HEK293 (cell line): Measurements from ENCODE around the gene VPS13D.
A peak's percentile ranks its signal among the peaks of the same experiment; 100 is the strongest.

Source experiments
- CTCF ChIA-PET: fragments of 350-600 bp; formaldehyde crosslinking; extraction: SDS; loops from one replicate; lab custom pipeline; 2021; ENCODE audit warnings: antibody characterized with exemption; lab: Yijun Ruan, JAX
- POLR2A ChIA-PET: fragments of 300-600 bp; formaldehyde crosslinking; extraction: SDS; loops from one replicate; lab custom pipeline; 2020; ENCODE audit warnings: antibody characterized with exemption, inconsistent platforms; lab: Yijun Ruan, JAX
- H3K27ac ChIP-seq: fragments of 200-500 bp; sonication (Bioruptor generic); 2 replicates; pipeline ENCODE4 v1.5.1; 2014; ENCODE audit warnings: low read depth, low read length, control low read depth, inconsistent platforms; ENCODE audit errors: extremely low read depth
- H3K36me3 ChIP-seq, 2 experiments: fragments of 200-500 bp in 1 of 2; sonication (Bioruptor generic) in 1 of 2; 1 replicate in 1 of 2; 2 replicates in 1 of 2; pipeline ENCODE4 v1.5.1; 2014 to 2017; ENCODE audit warnings: inconsistent platforms in 2 of 2, low read length in 2 of 2; ENCODE audit not compliant: control insufficient read depth in 2 of 2, insufficient read depth in 1 of 2
- H3K4me1 ChIP-seq: fragments of 200-500 bp; sonication (Bioruptor generic); 2 replicates; pipeline ENCODE4 v1.5.1; 2014; ENCODE audit warnings: mild to moderate bottlenecking, low read length, inconsistent platforms; ENCODE audit not compliant: control insufficient read depth, insufficient read depth
- H3K4me3 ChIP-seq: 2 replicates; pipeline ENCODE4 v1.5.1; 2011; ENCODE audit warnings: low read depth, mild to moderate bottlenecking, control low read depth, low read length, moderate library complexity
- H3K9me3 ChIP-seq: fragments of 200-500 bp; sonication (Bioruptor generic); 2 replicates; pipeline ENCODE4 v1.5.1; 2014; ENCODE audit warnings: low read depth, low read length, inconsistent platforms; ENCODE audit not compliant: control insufficient read depth, insufficient read depth
- EGR2 ChIP-seq: fragments of 450-650 bp; formaldehyde crosslinking; IDR thresholded peaks from 2 replicates; pipeline ENCODE4 v1.5.1; 2016; ENCODE audit warnings: low read depth, missing biosample characterization, missing genetic modification characterization
- GLIS2 ChIP-seq: fragments of 450-650 bp; formaldehyde crosslinking; IDR thresholded peaks from 2 replicates; pipeline ENCODE4 v1.5.1; 2016; ENCODE audit warnings: missing biosample characterization, missing genetic modification characterization
- SETDB1 ChIP-seq: IDR thresholded peaks from one replicate; pipeline ENCODE4 v1.6.1; 2017; ENCODE audit warnings: mild to moderate bottlenecking, low read length, moderate library complexity, mixed read lengths; ENCODE audit not compliant: insufficient read length
- SP2 ChIP-seq: fragments of 450-650 bp; formaldehyde crosslinking; IDR thresholded peaks from 2 replicates; pipeline ENCODE4 v1.5.1; 2016; ENCODE audit warnings: missing biosample characterization, missing genetic modification characterization
- SP3 ChIP-seq: fragments of 450-650 bp; formaldehyde crosslinking; IDR thresholded peaks from 2 replicates; pipeline ENCODE4 v1.5.1; 2016; ENCODE audit warnings: missing biosample characterization, missing genetic modification characterization
- ZBTB1 ChIP-seq: fragments of 450-650 bp; formaldehyde crosslinking; IDR thresholded peaks from 2 replicates; pipeline ENCODE4 v1.5.1; 2016; ENCODE audit warnings: missing biosample characterization, missing genetic modification characterization
- ZBTB8A ChIP-seq: fragments of 450-650 bp; formaldehyde crosslinking; IDR thresholded peaks from 2 replicates; pipeline ENCODE4 v1.5.1; 2016; ENCODE audit warnings: missing biosample characterization, missing genetic modification characterization
- ZIC2 ChIP-seq: fragments of 450-650 bp; formaldehyde crosslinking; IDR thresholded peaks from 2 replicates; pipeline ENCODE4 v1.5.1; 2016; ENCODE audit warnings: missing biosample characterization, missing genetic modification characterization
- ZNF10 ChIP-seq: fragments of 450-650 bp; formaldehyde crosslinking; IDR thresholded peaks from 2 replicates; pipeline ENCODE4 v1.5.1; 2017; ENCODE audit warnings: missing biosample characterization, missing genetic modification characterization
- ZNF132 ChIP-seq: fragments of 450-650 bp; formaldehyde crosslinking; IDR thresholded peaks from 2 replicates; pipeline ENCODE4 v1.5.1; 2017; ENCODE audit warnings: missing biosample characterization, missing genetic modification characterization, borderline replicate concordance
- ZNF133 ChIP-seq: fragments of 450-650 bp; formaldehyde crosslinking; IDR thresholded peaks from 2 replicates; pipeline ENCODE4 v1.5.1; 2016; ENCODE audit warnings: missing biosample characterization, missing genetic modification characterization
- ZNF140 ChIP-seq: fragments of 450-650 bp; formaldehyde crosslinking; IDR thresholded peaks from 2 replicates; pipeline ENCODE4 v1.5.1; 2016; ENCODE audit warnings: missing biosample characterization, missing genetic modification characterization
- ZNF16 ChIP-seq: fragments of 450-650 bp; formaldehyde crosslinking; IDR thresholded peaks from 2 replicates; pipeline ENCODE4 v1.5.1; 2016; ENCODE audit warnings: low read depth, missing biosample characterization, missing genetic modification characterization
- ZNF341 ChIP-seq: fragments of 450-650 bp; formaldehyde crosslinking; IDR thresholded peaks from 2 replicates; pipeline ENCODE4; 2016; ENCODE audit warnings: low read depth, missing biosample characterization, missing genetic modification characterization
- ZNF555 ChIP-seq: fragments of 450-650 bp; formaldehyde crosslinking; conservative IDR thresholded peaks from 2 replicates; pipeline ENCODE4 v1.5.1; 2017; ENCODE audit warnings: missing biosample characterization, mild to moderate bottlenecking, missing genetic modification characterization, inconsistent platforms
- ZNF560 ChIP-seq: fragments of 450-650 bp; formaldehyde crosslinking; IDR thresholded peaks from 2 replicates; pipeline ENCODE4 v1.5.1; 2017; ENCODE audit warnings: missing biosample characterization, missing genetic modification characterization, borderline replicate concordance
- ZNF654 ChIP-seq: fragments of 450-650 bp; formaldehyde crosslinking; IDR thresholded peaks from 2 replicates; pipeline ENCODE4 v1.5.1; 2016; ENCODE audit warnings: low read depth, missing biosample characterization, missing genetic modification characterization
- ZNF670 ChIP-seq: fragments of 450-650 bp; formaldehyde crosslinking; IDR thresholded peaks from 2 replicates; pipeline ENCODE4 v1.5.1; 2016; ENCODE audit warnings: missing biosample characterization, missing genetic modification characterization, low read depth
- ZNF747 ChIP-seq: fragments of 450-650 bp; formaldehyde crosslinking; IDR thresholded peaks from 2 replicates; pipeline ENCODE4 v1.5.1; 2016; ENCODE audit warnings: missing biosample characterization, missing genetic modification characterization
- ZNF768 ChIP-seq: fragments of 450-650 bp; formaldehyde crosslinking; IDR thresholded peaks from 2 replicates; pipeline ENCODE4 v1.5.1; 2018; ENCODE audit warnings: missing biosample characterization, mild to moderate bottlenecking, missing genetic modification characterization
- ZNF791 ChIP-seq: fragments of 450-650 bp; formaldehyde crosslinking; IDR thresholded peaks from 2 replicates; pipeline ENCODE4 v1.5.1; 2016; ENCODE audit warnings: missing biosample characterization, missing genetic modification characterization
- ZXDB ChIP-seq: fragments of 450-650 bp; formaldehyde crosslinking; IDR thresholded peaks from 2 replicates; pipeline ENCODE4 v1.5.1; 2016; ENCODE audit warnings: missing biosample characterization, missing genetic modification characterization
- TF ChIP-seq, protein P1 (sequence below): fragments of 450-650 bp; formaldehyde crosslinking; IDR thresholded peaks from 2 replicates; pipeline ENCODE4 v1.5.1; 2016; ENCODE audit warnings: missing biosample characterization, missing genetic modification characterization
- TF ChIP-seq, protein P2 (sequence below): fragments of 450-650 bp; formaldehyde crosslinking; IDR thresholded peaks from 2 replicates; pipeline ENCODE4 v1.5.1; 2016; ENCODE audit warnings: missing biosample characterization, missing genetic modification characterization
- TF ChIP-seq, protein P3 (sequence below): fragments of 450-650 bp; formaldehyde crosslinking; conservative IDR thresholded peaks from 2 replicates; pipeline ENCODE4 v1.5.1; 2016; ENCODE audit warnings: low read depth, missing biosample characterization, missing genetic modification characterization

Gene VPS13D

DNA sequence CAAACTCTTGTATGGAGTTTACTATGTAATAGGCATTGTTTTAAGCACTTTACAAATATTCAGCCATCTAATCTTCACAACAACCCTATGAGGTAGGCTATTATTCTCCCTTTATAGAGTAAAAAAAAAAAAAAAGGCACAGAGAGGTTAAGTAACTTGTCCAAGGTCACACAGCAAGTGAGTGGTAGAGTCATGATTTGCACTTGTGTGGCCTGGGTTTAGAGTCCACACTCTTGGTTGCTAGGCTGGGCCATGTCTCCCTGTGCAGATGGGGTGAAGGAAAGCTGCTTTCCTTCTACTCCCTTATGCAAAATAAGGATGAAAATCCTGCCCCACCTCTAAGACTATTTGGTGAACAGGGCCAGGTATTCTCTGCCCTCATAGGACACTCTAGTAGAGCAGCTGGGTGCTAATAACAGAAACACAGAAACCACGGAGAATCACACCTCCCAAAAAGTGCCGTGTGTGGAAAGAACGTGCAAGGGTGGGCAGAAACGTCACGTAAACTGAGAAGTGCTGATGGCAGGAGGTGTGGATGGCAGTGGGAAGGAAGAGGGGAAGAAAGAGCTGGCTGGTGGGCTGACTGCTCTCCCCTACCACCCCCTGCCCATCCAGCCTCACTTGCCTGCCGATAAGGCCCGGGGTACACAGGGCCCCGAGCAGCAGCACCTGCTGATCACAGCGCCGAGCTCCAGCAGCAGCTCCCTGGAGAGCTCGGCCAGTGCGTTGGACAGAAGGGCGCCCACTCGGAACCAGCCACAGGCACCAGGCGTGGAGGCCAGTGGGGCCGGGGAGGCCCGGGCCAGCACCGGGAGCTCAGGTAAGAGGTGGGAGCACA lies 28.3 kb upstream of the VPS13D start:
- CTCF ChIA-PET, result interaction anchor here (0.6 to 5.6 kb wide), 3 partner anchors 77 to 94 kb away, joined by 3 to 57 read pairs (median 6); no protein-coding TSS in a partner anchor
- TF ChIP-seq ZXDB (tag by site-specific recombination) (no peak), ZNF16 (tag by site-specific recombination) (no peak), ZNF555 (no peak), ZNF341 (no peak), ZBTB1 (tag by site-specific recombination) (no peak), ZNF791 (tag by site-specific recombination) (no peak), ZNF747 (tag by site-specific recombination) (no peak), ZNF768 (tag by site-specific recombination) (peak; percentile 94), EGR2 (no peak), ZNF140 (tag by site-specific recombination) (no peak), ZNF132 (tag by site-specific recombination) (no peak)
- TF ChIP-seq, protein P1, sequence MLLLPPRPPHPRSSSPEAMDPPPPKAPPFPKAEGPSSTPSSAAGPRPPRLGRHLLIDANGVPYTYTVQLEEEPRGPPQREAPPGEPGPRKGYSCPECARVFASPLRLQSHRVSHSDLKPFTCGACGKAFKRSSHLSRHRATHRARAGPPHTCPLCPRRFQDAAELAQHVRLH, result 0 out of 2 replicates have a peak, but pooled peaks have one; percentile 33
- POLR2A ChIA-PET, result no interaction called here
- Histone ChIP-seq H3K36me3 (no peaks in the 10 kb centered on the region), H3K9me3 (no peaks in the 10 kb centered on the region), H3K27ac (no peak overlapping the region), H3K4me3 (no peak overlapping the region), H3K4me1 (no peaks in the 10 kb centered on the region)

DNA sequence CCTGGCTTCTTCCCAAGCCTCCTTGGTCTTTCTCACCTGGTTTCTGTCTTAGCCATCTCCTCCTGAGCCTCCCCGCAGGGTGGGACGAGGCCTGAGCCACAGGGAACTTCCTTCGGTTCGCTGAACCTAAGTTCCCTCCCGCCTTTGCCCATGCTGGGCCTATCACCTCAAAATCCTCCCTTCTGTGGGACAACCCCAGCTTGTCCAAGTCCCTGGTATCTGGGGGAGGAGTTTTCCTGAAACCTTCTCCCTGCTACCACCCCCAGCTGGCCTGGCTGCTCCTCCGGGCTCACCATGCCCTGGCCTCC lies 27.7 kb upstream of the VPS13D start:
- Histone ChIP-seq H3K36me3 (no peaks in the 10 kb centered on the region), H3K27ac (no peak overlapping the region), H3K4me3 (no peak overlapping the region), H3K4me1 (no peaks in the 10 kb centered on the region), H3K9me3 (no peaks in the 10 kb centered on the region)
- ChIA-PET POLR2A (no interaction called here), CTCF (interaction anchor here (2.6 to 5.6 kb wide), 2 partner anchors 78 to 84 kb away, joined by 6 to 57 read pairs; no protein-coding TSS in a partner anchor)
- TF ChIP-seq SP3 (tag by site-specific recombination) (no peak), ZIC2 (tag by site-specific recombination) (peak; percentile 79), SP2 (tag by site-specific recombination) (peak; percentile 31; the same call in 1 of the 2 replicates)

DNA sequence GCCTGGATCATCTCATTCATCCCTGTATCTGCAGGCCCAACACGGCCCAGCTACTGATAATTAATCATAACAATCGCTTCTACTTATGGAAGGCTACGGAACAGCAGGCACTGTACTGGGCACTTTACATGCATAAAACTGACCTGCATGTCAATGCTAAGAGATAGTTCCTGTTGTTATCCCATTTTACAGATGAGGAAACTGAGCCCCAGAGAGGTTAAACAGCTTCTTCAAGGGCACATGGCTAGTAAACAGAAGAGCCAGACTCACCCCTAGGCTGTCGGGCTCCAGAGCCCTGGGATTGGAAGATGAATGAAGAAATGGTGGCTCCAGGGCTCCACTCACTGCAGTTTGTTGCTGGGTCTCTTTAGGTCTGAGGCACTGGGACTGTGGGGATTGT lies 27.3 kb upstream of the VPS13D start:
- no peak overlapping the region for H3K4me3 ChIP-seq
- no peaks in the 10 kb centered on the region for H3K36me3 ChIP-seq
- H3K4me1 ChIP-seq, result no peaks in the 10 kb centered on the region
- ChIA-PET CTCF (interaction anchor here (2.6 to 5.6 kb wide), 2 partner anchors 78 to 85 kb away, joined by 6 to 57 read pairs; no protein-coding TSS in a partner anchor), POLR2A (interaction anchor here (0.6 kb wide), 1 partner anchor 268 kb away, joined by 4 read pairs; the partner anchor contains the start of gene PLOD1)
- no peak overlapping the region for H3K27ac ChIP-seq
- H3K9me3 ChIP-seq, result no peaks in the 10 kb centered on the region
- no peak for TF ChIP-seq ZBTB8A
- TF ChIP-seq ZNF670 (tag by site-specific recombination), result no peak
- no peak for TF ChIP-seq ZBTB1 (tag by site-specific recombination)
- no peak for TF ChIP-seq ZNF654 (tag by site-specific recombination)
- TF ChIP-seq, protein P2, sequence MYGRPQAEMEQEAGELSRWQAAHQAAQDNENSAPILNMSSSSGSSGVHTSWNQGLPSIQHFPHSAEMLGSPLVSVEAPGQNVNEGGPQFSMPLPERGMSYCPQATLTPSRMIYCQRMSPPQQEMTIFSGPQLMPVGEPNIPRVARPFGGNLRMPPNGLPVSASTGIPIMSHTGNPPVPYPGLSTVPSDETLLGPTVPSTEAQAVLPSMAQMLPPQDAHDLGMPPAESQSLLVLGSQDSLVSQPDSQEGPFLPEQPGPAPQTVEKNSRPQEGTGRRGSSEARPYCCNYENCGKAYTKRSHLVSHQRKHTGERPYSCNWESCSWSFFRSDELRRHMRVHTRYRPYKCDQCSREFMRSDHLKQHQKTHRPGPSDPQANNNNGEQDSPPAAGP, result no peak
- no peak for TF ChIP-seq GLIS2 (tag by site-specific recombination)
- TF ChIP-seq ZNF10 (tag by site-specific recombination), result no peak
- TF ChIP-seq ZNF560, result no peak
- TF ChIP-seq ZNF133 (tag by site-specific recombination), result no peak
- no peak for TF ChIP-seq SETDB1
- TF ChIP-seq, protein P3, sequence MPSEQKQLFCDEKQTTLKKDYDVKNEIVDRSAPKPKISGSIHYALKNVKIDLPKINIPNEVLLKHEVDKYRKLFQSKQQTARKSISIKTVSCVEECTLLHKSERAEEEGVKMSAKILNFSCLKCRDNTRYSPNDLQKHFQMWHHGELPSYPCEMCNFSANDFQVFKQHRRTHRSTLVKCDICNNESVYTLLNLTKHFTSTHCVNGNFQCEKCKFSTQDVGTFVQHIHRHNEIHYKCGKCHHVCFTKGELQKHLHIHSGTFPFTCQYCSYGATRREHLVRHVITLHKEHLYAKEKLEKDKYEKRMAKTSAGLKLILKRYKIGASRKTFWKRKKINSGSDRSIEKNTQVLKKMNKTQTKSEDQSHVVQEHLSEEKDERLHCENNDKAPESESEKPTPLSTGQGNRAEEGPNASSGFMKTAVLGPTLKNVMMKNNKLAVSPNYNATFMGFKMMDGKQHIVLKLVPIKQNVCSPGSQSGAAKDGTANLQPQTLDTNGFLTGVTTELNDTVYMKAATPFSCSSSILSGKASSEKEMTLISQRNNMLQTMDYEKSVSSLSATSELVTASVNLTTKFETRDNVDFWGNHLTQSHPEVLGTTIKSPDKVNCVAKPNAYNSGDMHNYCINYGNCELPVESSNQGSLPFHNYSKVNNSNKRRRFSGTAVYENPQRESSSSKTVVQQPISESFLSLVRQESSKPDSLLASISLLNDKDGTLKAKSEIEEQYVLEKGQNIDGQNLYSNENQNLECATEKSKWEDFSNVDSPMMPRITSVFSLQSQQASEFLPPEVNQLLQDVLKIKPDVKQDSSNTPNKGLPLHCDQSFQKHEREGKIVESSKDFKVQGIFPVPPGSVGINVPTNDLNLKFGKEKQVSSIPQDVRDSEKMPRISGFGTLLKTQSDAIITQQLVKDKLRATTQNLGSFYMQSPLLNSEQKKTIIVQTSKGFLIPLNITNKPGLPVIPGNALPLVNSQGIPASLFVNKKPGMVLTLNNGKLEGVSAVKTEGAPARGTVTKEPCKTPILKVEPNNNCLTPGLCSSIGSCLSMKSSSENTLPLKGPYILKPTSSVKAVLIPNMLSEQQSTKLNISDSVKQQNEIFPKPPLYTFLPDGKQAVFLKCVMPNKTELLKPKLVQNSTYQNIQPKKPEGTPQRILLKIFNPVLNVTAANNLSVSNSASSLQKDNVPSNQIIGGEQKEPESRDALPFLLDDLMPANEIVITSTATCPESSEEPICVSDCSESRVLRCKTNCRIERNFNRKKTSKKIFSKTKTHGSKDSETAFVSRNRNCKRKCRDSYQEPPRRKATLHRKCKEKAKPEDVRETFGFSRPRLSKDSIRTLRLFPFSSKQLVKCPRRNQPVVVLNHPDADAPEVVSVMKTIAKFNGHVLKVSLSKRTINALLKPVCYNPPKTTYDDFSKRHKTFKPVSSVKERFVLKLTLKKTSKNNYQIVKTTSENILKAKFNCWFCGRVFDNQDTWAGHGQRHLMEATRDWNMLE (tag by site-specific recombination), result no peak
